GM23248 (cell line): ENCODE results near the gene SHB.

Source experiments
- EZH2 ChIP-seq: fragments of 200-600 bp; sonication (generic); IDR thresholded peaks from 2 replicates; pipeline ENCODE4 v1.6.1; 2018; ENCODE audit warnings: antibody characterized with exemption, mild to moderate bottlenecking; ENCODE audit not compliant: insufficient read depth, poor library complexity, severe bottlenecking
- EZH2phosphoT487 ChIP-seq: fragments of 200-600 bp; sonication (generic); IDR thresholded peaks from 2 replicates; pipeline ENCODE4 v1.6.1; 2018; ENCODE audit warnings: antibody characterized with exemption, moderate library complexity, mild to moderate bottlenecking, low read depth; ENCODE audit not compliant: insufficient read depth

GRCh38 chr9:37967014-37967760 lies 101.8 kb downstream of the SHB start:
- TF ChIP-seq EZH2 (no peak), EZH2phosphoT487 (no peak)
